GM12892 (cell line): ENCODE measurements around the gene GCC2.

Experiments
- POLR2A ChIP-seq: IDR thresholded peaks from 2 replicates; pipeline ENCODE4 v1.6.1; 2011; ENCODE audit warnings: low read depth, low read length, control low read depth
- POLR2AphosphoS5 ChIP-seq: IDR thresholded peaks from 2 replicates; pipeline ENCODE4 v1.6.1; 2011; ENCODE audit warnings: low read depth, low read length, control low read depth
- TAF1 ChIP-seq: IDR thresholded peaks from 2 replicates; pipeline ENCODE4 v1.6.1; 2011; ENCODE audit warnings: low read depth, mild to moderate bottlenecking, control low read depth, low read length, borderline replicate concordance

DNA sequence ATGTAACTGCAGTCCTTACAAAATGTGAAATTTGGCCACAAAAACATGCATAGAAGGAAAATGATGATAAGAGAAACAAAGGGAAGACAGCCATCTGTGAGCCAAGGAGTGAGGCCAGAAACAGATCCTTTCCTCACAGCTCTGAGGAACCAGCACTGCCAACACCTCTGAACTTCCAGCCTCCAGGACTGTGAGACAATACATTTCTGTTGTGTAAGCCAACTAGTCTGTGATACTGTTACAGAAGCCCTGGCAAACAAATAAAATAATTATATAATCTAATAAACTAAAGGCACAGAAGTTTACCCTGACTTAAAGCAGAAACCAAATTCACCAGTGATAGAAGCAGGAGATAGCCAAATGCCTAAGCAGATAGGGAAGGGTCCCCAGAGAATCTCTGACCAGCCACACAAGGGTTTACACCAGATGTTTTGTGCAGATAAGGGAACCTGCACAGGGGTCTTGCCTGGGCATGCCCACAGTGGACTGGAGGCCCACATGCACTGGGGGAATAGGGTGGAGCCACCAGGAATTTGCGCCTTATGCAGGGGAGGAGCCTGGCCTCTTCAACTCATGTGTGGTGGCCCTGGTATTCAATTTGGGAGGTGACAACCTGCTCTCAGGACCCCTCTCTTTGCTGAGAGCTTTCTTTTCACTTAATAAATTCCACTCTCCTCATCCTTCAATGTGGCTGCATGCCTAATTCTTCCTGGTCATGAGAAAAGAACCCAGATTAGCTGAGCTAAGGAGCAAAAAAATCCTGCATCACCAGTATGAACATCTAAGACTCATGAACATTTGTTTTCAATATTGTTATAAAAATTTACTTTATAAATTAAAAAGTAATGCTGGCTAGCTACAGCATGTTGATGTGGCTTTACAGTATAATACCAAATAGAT, 3.8 kb upstream of the GCC2 start:
- TF ChIP-seq POLR2A (no peak), POLR2AphosphoS5 (no peak), TAF1 (no peak)
